SK-N-SH (cell line): ENCODE data around the gene RELB. TPM values are rescaled to one million over a fixed set of nuclear protein-coding genes. Genes with fewer than 3 reads are reported as not detected.

ENCODE experiments used
- CTCF ChIA-PET: fragments of 300-600, 350-600 bp; formaldehyde crosslinking; extraction: SDS; loops from one replicate; lab custom pipeline; 2021; lab: Yijun Ruan, JAX
- POLR2A ChIA-PET: fragments of 350-600 bp; sonication (Branson Sonifier 250); formaldehyde crosslinking; extraction: SDS; loops from one replicate; lab custom pipeline; 2020; ENCODE audit warnings: antibody characterized with exemption, inconsistent platforms; lab: Yijun Ruan, JAX
- DNase-seq: peaks from one replicate; pipeline ENCODE4 v3.0.0; 2012
- H2AFZ ChIP-seq: fragments of 200-600 bp; sonication (generic); 2 replicates; pipeline ENCODE4 v1.8.1; 2016; ENCODE audit warnings: antibody characterized with exemption, mild to moderate bottlenecking, low read depth
- H3F3A ChIP-seq: fragments of 200-600 bp; sonication (generic); replicated peaks from 2 replicates; pipeline ENCODE3; 2016; ENCODE audit warnings: antibody characterized with exemption, mild to moderate bottlenecking; ENCODE audit not compliant: insufficient read depth
- H3K27ac ChIP-seq, 2 experiments: fragments of 200-500 bp in 1 of 2; fragments of 200-600 bp in 1 of 2; sonication (Bioruptor generic) in 1 of 2; sonication (generic), shearing (Covaris generic) in 1 of 2; 2 replicates each; pipeline versions ENCODE4 v1.5.1 to v1.6.1; 2014 to 2016; ENCODE audit warnings: low read depth in 2 of 2, inconsistent platforms in 1 of 2, low read length in 1 of 2, mild to moderate bottlenecking in 1 of 2, mixed read lengths in 1 of 2
- H3K27me3 ChIP-seq: fragments of 200-600 bp; sonication (generic), shearing (Covaris generic); 2 replicates; pipeline ENCODE4 v1.6.1; 2016; ENCODE audit warnings: mixed run types; ENCODE audit not compliant: insufficient read depth
- H3K36me3 ChIP-seq, 2 experiments: fragments of 200-500 bp in 1 of 2; fragments of 200-600 bp in 1 of 2; sonication (Bioruptor generic) in 1 of 2; sonication (generic) in 1 of 2; replicated peaks in 1 of 2; 2 replicates each; pipeline versions ENCODE3 to v1.5.1; 2014 to 2016; ENCODE audit warnings: low read length in 1 of 2, mild to moderate bottlenecking in 1 of 2; ENCODE audit not compliant: insufficient read depth in 2 of 2, control insufficient read depth in 1 of 2
- H3K4me1 ChIP-seq, 2 experiments: fragments of 200-500 bp in 1 of 2; fragments of 200-600 bp in 1 of 2; sonication (Bioruptor generic) in 1 of 2; sonication (generic), shearing (Covaris generic) in 1 of 2; 2 replicates each; pipeline versions ENCODE4 v1.5.1 to v1.6.1; 2014 to 2016; ENCODE audit warnings: low read depth in 1 of 2, low read length in 1 of 2, mixed run types in 1 of 2; ENCODE audit not compliant: insufficient read depth in 2 of 2, control insufficient read depth in 1 of 2
- H3K4me2 ChIP-seq: fragments of 200-600 bp; sonication (generic), shearing (Covaris generic); 2 replicates; pipeline ENCODE4 v1.6.1; 2017; ENCODE audit warnings: mixed run types
- H3K4me3 ChIP-seq, 2 experiments: fragments of 200-500 bp in 1 of 2; fragments of 200-600 bp in 1 of 2; sonication (Bioruptor generic) in 1 of 2; sonication (generic), shearing (Covaris generic) in 1 of 2; 2 replicates each; pipeline versions ENCODE4 v1.5.1 to v1.8.1; 2014 to 2016; ENCODE audit warnings: low read depth in 2 of 2, inconsistent platforms in 1 of 2, low read length in 1 of 2, mild to moderate bottlenecking in 1 of 2, mixed read lengths in 1 of 2, moderate library complexity in 1 of 2
- H3K79me2 ChIP-seq: fragments of 200-600 bp; sonication (generic); 2 replicates; pipeline ENCODE4 v1.8.1; 2017; ENCODE audit warnings: mild to moderate bottlenecking; ENCODE audit not compliant: insufficient read depth
- H3K9ac ChIP-seq: fragments of 200-600 bp; sonication (generic); 2 replicates; pipeline ENCODE4 v1.6.1; 2017; ENCODE audit warnings: mixed run types
- H3K9me2 ChIP-seq: fragments of 200-600 bp; sonication (generic); 2 replicates; pipeline ENCODE4 v1.6.1; 2017; ENCODE audit warnings: mixed run types
- H3K9me3 ChIP-seq: fragments of 200-600 bp; sonication (generic); 2 replicates; pipeline ENCODE4 v1.6.1; 2017; ENCODE audit warnings: mixed run types, mild to moderate bottlenecking, moderate library complexity
- H4K20me1 ChIP-seq: fragments of 200-600 bp; sonication (generic); 2 replicates; pipeline ENCODE4 v1.6.1; 2017; ENCODE audit warnings: mild to moderate bottlenecking, mixed run types; ENCODE audit not compliant: insufficient read depth
- EZH2phosphoT487 ChIP-seq: fragments of 200-600 bp; sonication (generic); IDR thresholded peaks from 2 replicates; pipeline ENCODE4 v1.6.1; 2017; ENCODE audit warnings: low read depth, mixed run types, mild to moderate bottlenecking, antibody characterized with exemption, moderate library complexity, borderline replicate concordance
- FOXJ3 ChIP-seq: sonication (generic); formaldehyde crosslinking; IDR thresholded peaks from 2 replicates; pipeline ENCODE4 v1.5.1; 2020; ENCODE audit warnings: mild to moderate bottlenecking, missing genetic modification reagents
- MXI1 ChIP-seq: IDR thresholded peaks from 2 replicates; pipeline ENCODE4 v1.6.1; 2012; ENCODE audit warnings: mild to moderate bottlenecking, low read depth, low read length, improper control_type of control experiment
- NRF1 ChIP-seq: IDR thresholded peaks from 2 replicates; pipeline ENCODE4 v1.6.1; 2012; ENCODE audit warnings: low read depth, mild to moderate bottlenecking, low read length
- PBX3 ChIP-seq: IDR thresholded peaks from 2 replicates; pipeline ENCODE4; 2012
- RCOR1 ChIP-seq: fragments of 150-350 bp; IDR thresholded peaks from 2 replicates; pipeline ENCODE4 v1.6.1; 2017; ENCODE audit warnings: antibody characterized with exemption, low read length
- RXRA ChIP-seq: IDR thresholded peaks from 2 replicates; pipeline ENCODE4 v1.4.0; 2012; ENCODE audit warnings: low read depth, mild to moderate bottlenecking, borderline replicate concordance
- SIN3A ChIP-seq: IDR thresholded peaks from 2 replicates; pipeline ENCODE4 v1.6.1; 2012; ENCODE audit warnings: low read depth, mild to moderate bottlenecking, low read length, moderate library complexity, borderline replicate concordance
- SMC3 ChIP-seq: IDR thresholded peaks from 2 replicates; pipeline ENCODE4 v1.6.1; 2012; ENCODE audit warnings: low read depth, low read length, improper control_type of control experiment
- TAF1 ChIP-seq: IDR thresholded peaks from 2 replicates; pipeline ENCODE4 v1.6.1; 2012; ENCODE audit warnings: low read depth, mild to moderate bottlenecking, low read length, moderate library complexity, borderline replicate concordance
- TEAD4 ChIP-seq: IDR thresholded peaks from 2 replicates; pipeline ENCODE4 v1.4.0; 2012; ENCODE audit warnings: mild to moderate bottlenecking, borderline replicate concordance; ENCODE audit not compliant: insufficient read depth
- USF2 ChIP-seq: fragments of 150-350 bp; IDR thresholded peaks from 2 replicates; pipeline ENCODE4 v1.6.1; 2017; ENCODE audit warnings: antibody characterized with exemption, low read length, low read depth, borderline replicate concordance
- WGBS: methylation state at CpG from one replicate; pipeline ENCODE4 v1.1.6; 2017; ENCODE audit warnings: low lambda C conversion rate; 5-methylcytosine and 5-hydroxymethylcytosine counted together
- polyA plus RNA-seq, 3 experiments: library from polyadenylated mRNA; depleted of rRNA; stranded (reverse); fragments of >200 nt; gene quantifications; 2 replicates each; pipeline ENCODE4 v1.2.3, GENCODE V29; 2012
- TF ChIP-seq, protein P1 (sequence below): IDR thresholded peaks from 2 replicates; pipeline ENCODE4 v1.4.0; 2012; ENCODE audit warnings: low read depth, borderline replicate concordance

The RELB gene
- polyA plus RNA-seq, 1 of the 3 experiments (the other 2 are of a cell fraction) = 12.6 TPM

DNA sequence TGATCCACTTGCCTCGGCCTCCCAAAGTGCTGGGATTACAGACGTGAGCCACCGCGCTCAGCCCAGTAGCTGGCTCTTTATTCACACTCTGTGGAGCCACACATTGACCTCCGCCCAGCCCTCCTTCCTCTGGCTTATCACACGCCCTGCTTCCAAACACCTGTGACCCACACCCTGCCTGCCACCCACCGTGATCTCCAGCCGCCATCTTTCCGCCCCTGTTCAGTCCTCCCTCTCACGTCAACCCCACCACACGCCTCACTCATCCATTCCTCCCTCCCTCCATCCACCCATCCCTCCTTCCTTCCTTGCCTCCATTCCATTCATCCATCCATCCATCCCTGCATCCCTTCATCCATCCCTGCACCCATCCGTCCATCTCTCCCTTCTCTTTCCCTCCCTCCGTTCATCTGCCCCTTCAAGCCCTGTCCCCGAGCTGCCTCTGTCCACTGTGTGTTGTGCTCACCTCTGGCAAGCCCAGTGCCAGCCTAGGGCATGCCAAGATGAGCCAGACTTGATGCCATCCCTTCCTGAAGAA is 57.4 kb downstream of the RELB start:
- POLR2A ChIA-PET = interaction anchor here (1.1 to 1.2 kb wide), 2 partner anchors 10 to 20 kb away, joined by 3 read pairs; partner anchors contain the start of gene CLASRP
- CTCF ChIA-PET = interaction anchor here (0.6 to 3.2 kb wide), 32 partner anchors 8 to 201 kb away, joined by 3 to 43 read pairs (median 4); partner anchors contain the start of genes CLASRP, GEMIN7, PPP1R37 and RELB
- Histone ChIP-seq H3K79me2 (peaks cover 23% of the 10 kb centered on the region; the same call in 1 of the 2 replicates), H4K20me1 (peaks cover 11% of the 10 kb centered on the region), H3K9me2 (no peaks in the 10 kb centered on the region), H3K4me2 (no peak overlapping the region), H3K4me3 (no peak overlapping the region), H3K9me3 (no peaks in the 10 kb centered on the region), H3K4me1 (no peaks in the 10 kb centered on the region), H3K9ac (no peak overlapping the region), H3K36me3 (peaks cover 44 to 72% of the 10 kb centered on the region in 2 experiments), H3F3A (peaks cover 2% of the 10 kb centered on the region), H3K27ac (no peak overlapping the region), H3K27me3 (no peaks in the 10 kb centered on the region), H2AFZ (no peak overlapping the region)
- no peak for TF ChIP-seq NRF1
- no peak for TF ChIP-seq USF2
- no peak for TF ChIP-seq SIN3A
- no peak for TF ChIP-seq RCOR1
- no peak for TF ChIP-seq TAF1
- TF ChIP-seq FOXJ3 (CRISPR knock-in tag) = no peak
- no peak for TF ChIP-seq MXI1
- no peak for TF ChIP-seq EZH2phosphoT487
- TF ChIP-seq, protein P1, sequence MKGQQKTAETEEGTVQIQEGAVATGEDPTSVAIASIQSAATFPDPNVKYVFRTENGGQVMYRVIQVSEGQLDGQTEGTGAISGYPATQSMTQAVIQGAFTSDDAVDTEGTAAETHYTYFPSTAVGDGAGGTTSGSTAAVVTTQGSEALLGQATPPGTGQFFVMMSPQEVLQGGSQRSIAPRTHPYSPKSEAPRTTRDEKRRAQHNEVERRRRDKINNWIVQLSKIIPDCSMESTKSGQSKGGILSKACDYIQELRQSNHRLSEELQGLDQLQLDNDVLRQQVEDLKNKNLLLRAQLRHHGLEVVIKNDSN = no peak
- no peak for TF ChIP-seq PBX3
- TF ChIP-seq TEAD4 = no peak
- no peak for TF ChIP-seq SMC3
- TF ChIP-seq RXRA = no peak
- 96% methylated on average over 14 of the region's 14 CpGs for WGBS
- DNase-seq = no peak
